Activated T-cell treated with anti-CD3 and anti-CD28 coated beads, Interleukin-2, amount 50 U/mL, for 24 hours (primary cell): ENCODE data around the gene SNTB2.
A peak's percentile ranks its signal among the peaks of the same experiment; 100 is the strongest.
"Not testable (repeated sequence)": the region's sequence is repeated elsewhere in the genome, so short reads cannot be mapped to it uniquely, and the experiment has no call there.

ENCODE experiments used
- DNase-seq: peaks from one replicate; pipeline ENCODE4 v3.0.0-alpha.2; 2020
- H3K27ac Mint-ChIP-seq: 2 replicates; pipeline ENCODE4 v1.8.0; 2020; ENCODE audit warnings: mild to moderate bottlenecking, mixed read lengths
- H3K27me3 Mint-ChIP-seq: 2 replicates; pipeline ENCODE4 v1.8.0; 2020; ENCODE audit warnings: mixed read lengths
- H3K36me3 Mint-ChIP-seq: 2 replicates; pipeline ENCODE4 v1.8.0; 2020; ENCODE audit warnings: low read depth, mixed read lengths
- H3K4me1 Mint-ChIP-seq: 2 replicates; pipeline ENCODE4 v1.8.0; 2020; ENCODE audit warnings: low read depth, mixed read lengths
- H3K4me3 Mint-ChIP-seq: 2 replicates; pipeline ENCODE4 v1.8.0; 2020; ENCODE audit warnings: mild to moderate bottlenecking, moderate library complexity, mixed read lengths
- H3K9me3 Mint-ChIP-seq: 2 replicates; pipeline ENCODE4 v1.8.0; 2020; ENCODE audit warnings: mixed read lengths

The SNTB2 gene

GRCh38 chr16:69186642-69187445 lies at the start of gene SNTB2:
Gene SNTB2, plus strand, starts transcription at chr16:69187164. Its CDS starts 3 bp downstream, at chr16:69187167.
- Mint-ChIP-seq H3K36me3 (peaks cover 25% of the 10 kb centered on the region), H3K4me3 (peak within 1 kb of the TSS; percentile 85), H3K27me3 (no peaks in the 10 kb centered on the region), H3K9me3 (no peaks in the 10 kb centered on the region), H3K4me1 (peaks cover 66% of the 10 kb centered on the region), H3K27ac (peak within 1 kb of the TSS; percentile 97)
- peak; percentile 88 for DNase-seq

- Mint-ChIP-seq H3K9me3 (no peaks in the 10 kb centered on the region), H3K27me3 (no peaks in the 10 kb centered on the region), H3K4me1 (peaks cover 34% of the 10 kb centered on the region), H3K4me3 (no peak overlapping the region), H3K27ac (peak overlapping the region; percentile 58), H3K36me3 (peaks cover 94% of the 10 kb centered on the region)
- DNase-seq: no peak
These were observed 48.4 kb upstream of the SNTB2 start for GRCh38 chr16:69138608-69139007.

- H3K36me3 Mint-ChIP-seq: peaks cover 92% of the 10 kb centered on the region
- H3K9me3 Mint-ChIP-seq, H3K27ac Mint-ChIP-seq, DNase-seq, H3K27me3 Mint-ChIP-seq, H3K4me3 Mint-ChIP-seq: not testable (repeated sequence)
- peaks cover 26% of the 10 kb centered on the region for H3K4me1 Mint-ChIP-seq
These were observed 47.5 kb upstream of the SNTB2 start for GRCh38 chr16:69139464-69139863.

GRCh38 chr16:69141014-69141413 lies 46.0 kb upstream of the SNTB2 start:
- peaks cover 17% of the 10 kb centered on the region for H3K4me1 Mint-ChIP-seq
- no peak for DNase-seq
- H3K27me3 Mint-ChIP-seq: no peaks in the 10 kb centered on the region
- H3K36me3 Mint-ChIP-seq: peaks cover 92% of the 10 kb centered on the region
- H3K9me3 Mint-ChIP-seq: no peaks in the 10 kb centered on the region
- no peak overlapping the region for H3K4me3 Mint-ChIP-seq
- H3K27ac Mint-ChIP-seq: no peak overlapping the region

- H3K27me3 Mint-ChIP-seq: no peaks in the 10 kb centered on the region
- H3K4me3 Mint-ChIP-seq: no peak overlapping the region
- peaks cover 8% of the 10 kb centered on the region for H3K4me1 Mint-ChIP-seq
- no peaks in the 10 kb centered on the region for H3K9me3 Mint-ChIP-seq
- DNase-seq: no peak
- peaks cover 89% of the 10 kb centered on the region for H3K36me3 Mint-ChIP-seq
- no peak overlapping the region for H3K27ac Mint-ChIP-seq
These were observed 45.0 kb upstream of the SNTB2 start for GRCh38 chr16:69141936-69142335.

- H3K36me3 Mint-ChIP-seq: peaks cover 86% of the 10 kb centered on the region
- no peak overlapping the region for H3K4me3 Mint-ChIP-seq
- H3K4me1 Mint-ChIP-seq: peaks cover 4% of the 10 kb centered on the region
- no peak for DNase-seq
- H3K27ac Mint-ChIP-seq: no peak overlapping the region
- no peaks in the 10 kb centered on the region for H3K9me3 Mint-ChIP-seq
- no peaks in the 10 kb centered on the region for H3K27me3 Mint-ChIP-seq
These were observed 43.8 kb upstream of the SNTB2 start for GRCh38 chr16:69143116-69143515.

- DNase-seq: no peak
- no peaks in the 10 kb centered on the region for H3K27me3 Mint-ChIP-seq
- H3K4me3 Mint-ChIP-seq: no peak overlapping the region
- no peaks in the 10 kb centered on the region for H3K9me3 Mint-ChIP-seq
- peak overlapping the region; percentile 69 for H3K27ac Mint-ChIP-seq
- H3K4me1 Mint-ChIP-seq: peaks cover 1% of the 10 kb centered on the region
- peaks cover 82% of the 10 kb centered on the region for H3K36me3 Mint-ChIP-seq
These were observed 41.3 kb upstream of the SNTB2 start for GRCh38 chr16:69145658-69146057.

GRCh38 chr16:69149621-69150020 lies 37.3 kb upstream of the SNTB2 start:
- H3K36me3 Mint-ChIP-seq: peaks cover 82% of the 10 kb centered on the region
- not testable (repeated sequence) for H3K27ac Mint-ChIP-seq, H3K9me3 Mint-ChIP-seq, H3K4me3 Mint-ChIP-seq, H3K4me1 Mint-ChIP-seq, DNase-seq, H3K27me3 Mint-ChIP-seq

GRCh38 chr16:69150146-69150865 lies 36.7 kb upstream of the SNTB2 start:
- Mint-ChIP-seq H3K4me1 (peaks cover 1% of the 10 kb centered on the region), H3K36me3 (peaks cover 83% of the 10 kb centered on the region), H3K27ac (no peak overlapping the region), H3K9me3 (no peaks in the 10 kb centered on the region), H3K4me3 (no peak overlapping the region), H3K27me3 (no peaks in the 10 kb centered on the region)
- DNase-seq: no peak

- H3K27ac Mint-ChIP-seq: peak overlapping the region; percentile 18
- H3K27me3 Mint-ChIP-seq: no peaks in the 10 kb centered on the region
- H3K9me3 Mint-ChIP-seq: no peaks in the 10 kb centered on the region
- no peak overlapping the region for H3K4me3 Mint-ChIP-seq
- H3K4me1 Mint-ChIP-seq: peaks cover 26% of the 10 kb centered on the region
- peaks cover 87% of the 10 kb centered on the region for H3K36me3 Mint-ChIP-seq
- DNase-seq: no peak
These were observed 29.8 kb upstream of the SNTB2 start for GRCh38 chr16:69157196-69157595.

- Mint-ChIP-seq H3K36me3 (peaks cover 87% of the 10 kb centered on the region), H3K27me3 (no peaks in the 10 kb centered on the region), H3K4me3 (no peak overlapping the region), H3K27ac (peak overlapping the region; percentile 17), H3K4me1 (peaks cover 45% of the 10 kb centered on the region), H3K9me3 (no peaks in the 10 kb centered on the region)
- no peak for DNase-seq
These were observed 26.8 kb upstream of the SNTB2 start for GRCh38 chr16:69160192-69160591.

GRCh38 chr16:69165584-69165983 lies 21.4 kb upstream of the SNTB2 start:
- no peak for DNase-seq
- Mint-ChIP-seq H3K36me3 (peaks cover 93% of the 10 kb centered on the region), H3K27ac (peak overlapping the region; percentile 98), H3K9me3 (no peaks in the 10 kb centered on the region), H3K4me1 (peaks cover 59% of the 10 kb centered on the region), H3K27me3 (no peaks in the 10 kb centered on the region), H3K4me3 (peak overlapping the region; percentile 47)

- Mint-ChIP-seq H3K27me3 (no peaks in the 10 kb centered on the region), H3K4me1 (peaks cover 64% of the 10 kb centered on the region), H3K4me3 (peak overlapping the region; percentile 47), H3K9me3 (no peaks in the 10 kb centered on the region), H3K27ac (peak overlapping the region; percentile 98), H3K36me3 (peaks cover 93% of the 10 kb centered on the region)
- peak; percentile 81 for DNase-seq
These were observed 20.6 kb upstream of the SNTB2 start for GRCh38 chr16:69166221-69166833.

- DNase-seq: no peak
- no peaks in the 10 kb centered on the region for H3K27me3 Mint-ChIP-seq
- peak overlapping the region; percentile 98 for H3K27ac Mint-ChIP-seq
- H3K9me3 Mint-ChIP-seq: no peaks in the 10 kb centered on the region
- H3K4me3 Mint-ChIP-seq: peak overlapping the region; percentile 47
- peaks cover 65% of the 10 kb centered on the region for H3K4me1 Mint-ChIP-seq
- H3K36me3 Mint-ChIP-seq: peaks cover 94% of the 10 kb centered on the region
These were observed 19.7 kb upstream of the SNTB2 start for GRCh38 chr16:69166946-69167930.
